Thoracic aorta (tissue), 2 donors: Measurements from ENCODE around the gene TSPAN32. TPM values are rescaled to one million over a fixed set of nuclear protein-coding genes. Genes with fewer than 3 reads are reported as not detected.

Experiments used
- ATAC-seq: fragments of 150-250 bp; one replicate; pipeline ENCODE4 v1.8.0; 2017; ENCODE audit warnings: low read depth; ENCODE audit not compliant: insufficient number of reproducible peaks, low FRiP score
- DNase-seq: peaks from one replicate; pipeline ENCODE4 v3.0.0-alpha.2; 2020; ENCODE audit warnings: low spot score
- H3K27ac ChIP-seq, 2 donors: fragments of 200-600 bp; sonication (generic); 1 replicate in 1 of 2; 2 replicates in 1 of 2; pipeline ENCODE4 v1.5.1; 2016; ENCODE audit warnings: mild to moderate bottlenecking in 2 of 2, moderate library complexity in 2 of 2
- H3K27me3 ChIP-seq: fragments of 200-600 bp; sonication (generic); replicated peaks from 2 replicates; pipeline ENCODE4 v1.6.0; 2016; ENCODE audit warnings: mild to moderate bottlenecking; ENCODE audit not compliant: insufficient read depth
- H3K36me3 ChIP-seq: fragments of 200-600 bp; sonication (generic); one replicate; pipeline ENCODE4 v1.5.1; 2016
- H3K4me1 ChIP-seq, 2 donors: fragments of 200-600 bp; sonication (generic); 1 replicate in 1 of 2; 2 replicates in 1 of 2; pipeline versions ENCODE4 v1.5.1 to v1.6.0; 2016; ENCODE audit warnings: low read depth in 2 of 2, mild to moderate bottlenecking in 1 of 2; ENCODE audit not compliant: control insufficient read depth in 1 of 2
- H3K4me3 ChIP-seq: fragments of 200-600 bp; sonication (generic); 2 replicates; pipeline ENCODE4 v1.5.1; 2016; ENCODE audit warnings: mild to moderate bottlenecking
- H3K9me3 ChIP-seq: fragments of 200-600 bp; sonication (generic); 2 replicates; pipeline ENCODE4 v1.5.1; 2016
- total RNA-seq, 2 donors: library from RNA; depleted of rRNA; stranded (reverse); fragments of >200 nt; gene quantifications; one replicate each; pipeline versions ENCODE4 v1.1.0 to v1.2.3, GENCODE V29; 2016
- TF ChIP-seq, protein P1 (sequence below): fragments of 200-600 bp; sonication (generic); IDR thresholded peaks from one replicate; pipeline ENCODE4 v1.5.1; 2019; ENCODE audit warnings: antibody characterized with exemption

The TSPAN32 gene
- total RNA-seq, 2 donors from 2014 or later, result 2.5 to 6.9 TPM

DNA sequence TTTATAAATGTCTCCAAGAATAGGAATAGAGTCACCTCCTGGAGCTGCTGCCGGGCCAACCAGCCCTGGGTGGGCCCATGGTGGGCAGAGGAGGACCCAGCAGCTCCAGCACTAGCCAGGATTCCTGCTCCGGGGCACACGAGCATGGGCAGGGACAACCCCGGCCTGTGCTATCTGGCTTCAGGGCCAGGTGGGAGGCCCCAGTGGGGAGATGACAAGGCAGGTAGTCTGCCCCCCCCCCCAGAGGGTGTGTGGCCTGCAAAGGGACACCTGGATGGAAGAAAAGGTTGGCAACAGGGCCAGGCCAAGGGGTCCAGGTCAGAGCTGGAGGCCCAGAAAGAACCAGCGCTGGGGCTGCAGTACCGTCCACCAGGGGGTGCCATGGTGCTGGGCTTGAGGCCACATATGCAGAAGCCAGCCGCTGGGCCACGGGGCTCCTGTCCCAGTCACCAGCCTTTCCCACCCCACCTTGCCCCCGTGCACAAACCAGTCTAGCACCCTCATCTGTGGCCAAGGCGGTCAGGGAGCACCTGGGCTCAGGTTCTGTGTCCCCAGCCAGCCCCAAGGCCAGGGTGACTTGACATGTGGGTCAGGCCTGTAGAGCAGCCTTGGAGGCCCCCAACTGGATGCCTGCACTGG is 3.4 kb downstream of the TSPAN32 start:
- Histone ChIP-seq H3K4me3 (no peak overlapping the region), H3K4me1 (peaks cover 34 to 55% of the 10 kb centered on the region in 2 donors)
- TF ChIP-seq, protein P1, sequence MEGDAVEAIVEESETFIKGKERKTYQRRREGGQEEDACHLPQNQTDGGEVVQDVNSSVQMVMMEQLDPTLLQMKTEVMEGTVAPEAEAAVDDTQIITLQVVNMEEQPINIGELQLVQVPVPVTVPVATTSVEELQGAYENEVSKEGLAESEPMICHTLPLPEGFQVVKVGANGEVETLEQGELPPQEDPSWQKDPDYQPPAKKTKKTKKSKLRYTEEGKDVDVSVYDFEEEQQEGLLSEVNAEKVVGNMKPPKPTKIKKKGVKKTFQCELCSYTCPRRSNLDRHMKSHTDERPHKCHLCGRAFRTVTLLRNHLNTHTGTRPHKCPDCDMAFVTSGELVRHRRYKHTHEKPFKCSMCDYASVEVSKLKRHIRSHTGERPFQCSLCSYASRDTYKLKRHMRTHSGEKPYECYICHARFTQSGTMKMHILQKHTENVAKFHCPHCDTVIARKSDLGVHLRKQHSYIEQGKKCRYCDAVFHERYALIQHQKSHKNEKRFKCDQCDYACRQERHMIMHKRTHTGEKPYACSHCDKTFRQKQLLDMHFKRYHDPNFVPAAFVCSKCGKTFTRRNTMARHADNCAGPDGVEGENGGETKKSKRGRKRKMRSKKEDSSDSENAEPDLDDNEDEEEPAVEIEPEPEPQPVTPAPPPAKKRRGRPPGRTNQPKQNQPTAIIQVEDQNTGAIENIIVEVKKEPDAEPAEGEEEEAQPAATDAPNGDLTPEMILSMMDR, result peak; percentile 92

GRCh38 chr11:2305788-2306451 is 4.1 kb downstream of the TSPAN32 start:
- H3K4me1 ChIP-seq, result peaks cover 34 to 55% of the 10 kb centered on the region in 2 donors
- no peaks in the 10 kb centered on the region for H3K9me3 ChIP-seq
- DNase-seq (no peak), ATAC-seq (no peak)
- no peaks in the 10 kb centered on the region for H3K36me3 ChIP-seq
- H3K27ac ChIP-seq, result peak overlapping the region; percentile 83 to 89
- H3K4me3 ChIP-seq, result peak overlapping the region; percentile 47
- TF ChIP-seq, protein P1, result no peak
- no peaks in the 10 kb centered on the region for H3K27me3 ChIP-seq

More for the DNA sequence above, 3.4 kb downstream of the TSPAN32 start:
- Histone ChIP-seq H3K36me3 (no peaks in the 10 kb centered on the region), H3K27ac (peak overlapping the region; percentile 83 to 89), H3K27me3 (no peaks in the 10 kb centered on the region), H3K9me3 (no peaks in the 10 kb centered on the region)
- ATAC-seq (no peak), DNase-seq (peak; percentile 46)

- TF ChIP-seq, protein P1, result no peak
- Histone ChIP-seq H3K27ac (peak overlapping the region; percentile 83 to 89), H3K27me3 (no peaks in the 10 kb centered on the region), H3K4me3 (peak overlapping the region; percentile 47), H3K9me3 (no peaks in the 10 kb centered on the region), H3K36me3 (no peaks in the 10 kb centered on the region), H3K4me1 (peaks cover 34 to 55% of the 10 kb centered on the region in 2 donors)
- DNase-seq (no peak), ATAC-seq (no peak)
These were observed 4.6 kb downstream of the TSPAN32 start for GRCh38 chr11:2306452-2306823.

DNA sequence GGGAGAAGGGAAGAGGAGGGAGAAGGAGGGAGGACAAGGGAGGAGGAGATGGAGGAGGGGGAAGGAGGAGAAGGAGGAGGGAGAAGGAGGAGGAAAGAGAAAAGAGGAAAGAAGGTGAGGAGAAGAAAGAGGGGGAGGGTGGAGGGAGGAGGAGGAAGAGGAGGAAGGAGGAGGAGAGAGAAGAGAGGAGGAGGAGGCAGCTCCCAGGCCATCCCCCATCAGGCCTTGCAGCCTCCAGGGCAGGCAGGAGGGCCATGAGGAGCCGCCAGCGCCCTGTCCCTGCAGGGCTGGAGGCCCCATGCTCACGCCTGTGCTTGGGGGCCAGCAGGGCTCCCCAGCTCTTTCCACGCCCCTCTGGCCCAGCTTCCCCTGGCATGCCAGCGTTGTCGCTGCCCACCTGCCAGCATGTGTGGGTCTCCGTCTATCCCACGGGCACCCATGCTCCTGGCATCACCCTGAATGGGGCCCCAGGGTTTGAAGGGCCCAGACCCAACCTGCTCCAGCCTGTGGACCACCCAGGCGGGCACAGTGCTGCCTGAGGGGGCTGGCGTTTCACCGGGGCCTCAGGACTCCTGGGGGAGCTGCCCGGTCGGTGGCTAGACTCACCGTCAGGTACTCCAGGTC is 5.2 kb downstream of the TSPAN32 start:
- DNase-seq (no peak), ATAC-seq (no peak)
- H3K36me3 ChIP-seq, result no peaks in the 10 kb centered on the region
- no peaks in the 10 kb centered on the region for H3K27me3 ChIP-seq
- TF ChIP-seq, protein P1, result no peak
- H3K4me3 ChIP-seq, result no peak overlapping the region
- H3K4me1 ChIP-seq, result peaks cover 34 to 58% of the 10 kb centered on the region in 2 donors
- H3K27ac ChIP-seq, result peak overlapping the region in 1 of 2 donors; percentile 14
- H3K9me3 ChIP-seq, result no peaks in the 10 kb centered on the region
